Measurements from ENCODE around the gene IFRD2. TPM values are rescaled to one million over a fixed set of nuclear protein-coding genes. Genes with fewer than 3 reads are reported as not detected.
"Not testable (repeated sequence)": the region's sequence is repeated elsewhere in the genome, so short reads cannot be mapped to it uniquely, and the experiment has no call there.

IFRD2 gene
- total RNA-seq, 1 donor from 2014 or later: 103 TPM

GRCh38 chr3:50255251-50255615 is 37.0 kb downstream of the IFRD2 start:
- intact Hi-C loops (cut with micrococcal nuclease): no loop called here

GRCh38 chr3:50254577-50255250 is 37.5 kb downstream of the IFRD2 start:
- intact Hi-C loops (cut with micrococcal nuclease): no loop called here

GRCh38 chr3:50251220-50251619 is 41.0 kb downstream of the IFRD2 start:
- intact Hi-C loops (cut with micrococcal nuclease): no loop called here

GRCh38 chr3:50250514-50250913 is 41.7 kb downstream of the IFRD2 start:
- intact Hi-C loops (cut with micrococcal nuclease): no loop called here

GRCh38 chr3:50249457-50249856 is 42.8 kb downstream of the IFRD2 start:
- intact Hi-C loops (cut with micrococcal nuclease): no loop called here

GRCh38 chr3:50248387-50248786 is 43.8 kb downstream of the IFRD2 start:
- intact Hi-C loops (cut with micrococcal nuclease): no loop called here

- intact Hi-C loops (cut with micrococcal nuclease): loop anchor here (1.0 kb wide), 5 partner anchors 8 to 52 kb away; no protein-coding TSS in a partner anchor
These were observed 45.7 kb downstream of the IFRD2 start for GRCh38 chr3:50246517-50246954.

GRCh38 chr3:50245831-50246516 is 46.3 kb downstream of the IFRD2 start:
- intact Hi-C loops (cut with micrococcal nuclease): loop anchor here (1.0 kb wide), 5 partner anchors 8 to 52 kb away; no protein-coding TSS in a partner anchor

GRCh38 chr3:50245251-50245745 is 46.9 kb downstream of the IFRD2 start:
- intact Hi-C loops (cut with micrococcal nuclease): no loop called here

GRCh38 chr3:50244813-50245212 is 47.4 kb downstream of the IFRD2 start:
- intact Hi-C loops (cut with micrococcal nuclease): not testable (repeated sequence)

- intact Hi-C loops (cut with micrococcal nuclease): no loop called here
These were observed 48.7 kb downstream of the IFRD2 start for GRCh38 chr3:50243543-50243895.

GRCh38 chr3:50242851-50243542 is 49.2 kb downstream of the IFRD2 start:
- intact Hi-C loops (cut with micrococcal nuclease): no loop called here

- intact Hi-C loops (cut with micrococcal nuclease): no loop called here
These were observed 49.9 kb downstream of the IFRD2 start for GRCh38 chr3:50242381-50242770.

- intact Hi-C loops (cut with micrococcal nuclease): no loop called here
These were observed 50.4 kb downstream of the IFRD2 start for GRCh38 chr3:50241713-50242380.

- intact Hi-C loops (cut with micrococcal nuclease): no loop called here
These were observed 51.1 kb downstream of the IFRD2 start for GRCh38 chr3:50241163-50241562.

GRCh38 chr3:50239649-50240048 is 52.6 kb downstream of the IFRD2 start:
- intact Hi-C loops (cut with micrococcal nuclease): loop anchor here (5.0 to 10.0 kb wide), 4 partner anchors 305 to 1145 kb away; partner anchors contain the start of genes APEH, CISH and MANF

GRCh38 chr3:50238549-50239026 is 53.6 kb downstream of the IFRD2 start:
- intact Hi-C loops (cut with micrococcal nuclease): loop anchor here (1.0 to 10.0 kb wide), 7 partner anchors 8 to 1146 kb away; partner anchors contain the start of genes APEH, CISH and MANF

- intact Hi-C loops (cut with micrococcal nuclease): loop anchor here (1.0 to 10.0 kb wide), 7 partner anchors 8 to 1147 kb away; partner anchors contain the start of genes APEH, CISH and MANF
These were observed 54.3 kb downstream of the IFRD2 start for GRCh38 chr3:50237754-50238548.
